SKM-1 treated with dmso at 0.1 percent for 144 hours (cell line): ENCODE measurements around the gene QPCT.

Experiments
- DNase-seq: peaks from one replicate; lab custom pipeline; 2025; ENCODE audit not compliant: unreplicated experiment; lab: John Stamatoyannopoulos, UW

The QPCT gene

DNA sequence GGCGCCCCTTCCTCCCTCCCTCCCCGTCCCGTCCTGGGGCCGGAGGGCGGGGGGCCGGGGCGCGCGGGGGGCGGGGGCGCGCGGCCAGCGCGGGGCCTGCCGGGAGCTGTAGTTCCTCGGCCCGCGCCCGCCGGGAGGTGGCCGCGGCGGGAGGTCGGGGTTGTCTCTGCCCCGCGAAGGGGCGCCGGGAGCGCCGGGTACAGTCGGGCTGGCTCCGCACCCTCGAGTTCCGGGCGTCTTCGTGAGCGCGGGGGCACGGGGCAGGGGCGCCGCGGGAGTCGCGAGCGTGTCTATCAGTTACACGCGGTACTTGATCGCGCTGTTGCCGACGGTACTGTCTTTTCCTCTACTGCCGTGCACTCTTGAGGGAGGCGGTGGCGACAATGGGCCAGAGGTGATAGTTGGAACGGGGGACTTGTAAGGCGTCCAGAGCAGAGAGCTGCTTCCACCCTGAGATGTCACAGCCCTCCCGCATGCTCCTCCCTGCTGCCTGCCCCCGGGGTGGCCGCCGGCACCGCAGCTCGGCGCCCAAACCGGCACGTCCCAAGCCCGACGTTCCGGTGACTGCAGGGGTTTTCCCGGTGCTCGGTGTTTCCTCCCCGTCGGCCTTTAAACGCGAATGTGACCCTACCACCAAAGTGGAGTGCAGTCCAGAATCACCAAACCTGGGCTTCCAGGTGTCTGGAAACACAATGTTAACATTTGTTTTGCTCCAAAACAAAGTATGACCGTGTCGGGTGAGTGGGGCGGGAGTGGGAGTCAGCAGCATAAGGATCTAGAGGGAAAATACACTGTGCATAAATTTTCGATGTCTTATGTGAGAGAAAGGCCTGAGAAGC lies 19.4 kb upstream of the QPCT start, which contains the start of gene PRKD3:
Gene PRKD3 (minus strand): TSS at position 48 of the 839 bp plus-strand sequence. CDS start 8,309 bp downstream, outside the sequence.
- DNase-seq = peak; percentile 66

DNA sequence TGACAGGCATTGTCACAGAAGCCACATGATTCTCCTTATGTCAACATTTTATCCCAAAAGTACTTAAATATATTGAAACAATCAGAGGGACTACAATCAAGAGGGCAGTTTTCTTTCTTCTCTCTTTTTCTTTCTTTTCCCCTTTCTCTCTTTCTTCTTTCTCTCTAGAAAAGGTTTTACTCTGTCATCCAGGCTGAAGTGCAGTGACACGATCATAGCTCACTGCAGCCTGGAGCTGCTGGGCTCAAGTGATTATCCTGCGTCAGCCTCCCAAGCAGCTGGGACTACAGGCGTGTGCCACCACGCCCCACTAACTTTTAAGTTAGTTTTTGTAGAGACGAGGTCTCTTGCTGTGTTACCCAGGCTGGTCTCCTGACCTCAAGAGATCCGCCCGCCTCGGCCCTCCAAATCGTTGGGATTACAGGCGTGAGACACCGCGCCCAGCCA lies 18.8 kb upstream of the QPCT start:
- DNase-seq = no peak

DNA sequence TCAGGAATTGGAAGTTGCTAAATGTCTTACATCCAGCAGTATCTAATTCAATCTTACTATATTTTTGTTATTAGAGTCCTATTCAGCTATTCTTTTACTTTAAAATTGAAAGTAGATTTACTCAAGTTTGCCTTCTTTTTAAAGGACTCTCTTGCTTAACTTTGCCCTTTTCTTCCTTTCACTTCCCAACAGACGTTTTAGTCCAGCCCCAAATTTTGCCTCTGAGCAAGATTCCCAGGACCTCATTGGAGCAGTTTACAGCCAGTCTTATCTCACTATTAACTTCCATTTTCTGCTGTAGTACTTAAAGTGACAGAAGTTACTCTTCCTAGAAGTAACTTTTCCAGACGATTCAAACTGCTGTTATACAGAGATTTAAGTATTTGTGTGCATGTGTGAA lies 18.1 kb upstream of the QPCT start:
- DNase-seq = peak; percentile 14

DNA sequence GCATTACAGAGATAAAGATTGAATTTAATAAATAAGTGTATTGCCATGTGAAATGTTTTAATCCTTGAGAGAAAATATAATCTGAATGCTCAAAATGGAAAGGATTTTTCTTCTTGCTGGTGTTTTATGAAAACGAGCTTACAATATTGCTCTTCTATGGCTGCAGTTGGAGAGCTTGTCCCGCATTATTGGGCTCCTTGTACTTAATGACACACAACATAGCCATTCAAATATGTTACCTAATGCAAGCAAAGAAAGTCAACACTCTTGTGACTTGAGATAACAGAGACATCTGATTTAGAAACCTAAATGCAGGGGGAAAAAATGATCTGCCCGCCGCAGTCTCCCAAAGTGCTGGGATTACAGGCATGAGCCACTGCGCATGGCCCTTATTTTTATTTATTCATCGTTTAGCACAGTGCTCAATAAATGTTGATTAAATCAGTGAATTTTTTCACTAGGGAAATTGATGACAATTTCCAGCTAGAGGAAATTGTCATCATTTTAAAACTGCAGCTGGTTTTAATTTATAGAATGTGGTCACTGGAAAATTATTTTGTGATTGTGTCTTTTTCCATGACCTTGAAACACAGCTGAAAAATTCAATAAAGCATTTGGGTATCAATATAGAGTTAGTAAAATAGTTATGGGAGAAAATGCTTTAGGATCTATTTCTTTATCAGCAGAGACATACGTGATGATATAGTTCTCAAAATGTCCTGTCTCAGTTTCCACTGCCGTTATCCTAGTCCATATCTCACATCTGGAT lies 17.4 kb upstream of the QPCT start:
- no peak for DNase-seq

DNA sequence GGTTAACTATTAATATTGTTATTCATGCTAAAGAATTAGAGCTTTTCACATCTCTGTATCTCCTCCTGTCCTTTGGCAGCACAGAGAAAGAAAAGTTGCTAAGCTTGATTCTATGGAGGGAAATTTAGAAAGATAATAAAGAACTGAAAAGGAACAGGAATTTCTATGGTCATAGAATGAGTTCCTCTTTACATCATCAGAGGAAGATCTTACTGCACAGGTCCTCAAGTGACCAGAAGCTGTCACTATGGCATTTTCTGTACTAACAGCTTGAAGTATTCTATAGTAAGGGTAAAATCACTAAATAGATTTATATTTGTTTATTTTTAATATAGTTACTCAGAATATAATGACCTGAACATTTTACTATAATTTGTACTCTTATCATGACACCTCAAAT lies 13.7 kb upstream of the QPCT start:
- peak; percentile 27 for DNase-seq

DNA sequence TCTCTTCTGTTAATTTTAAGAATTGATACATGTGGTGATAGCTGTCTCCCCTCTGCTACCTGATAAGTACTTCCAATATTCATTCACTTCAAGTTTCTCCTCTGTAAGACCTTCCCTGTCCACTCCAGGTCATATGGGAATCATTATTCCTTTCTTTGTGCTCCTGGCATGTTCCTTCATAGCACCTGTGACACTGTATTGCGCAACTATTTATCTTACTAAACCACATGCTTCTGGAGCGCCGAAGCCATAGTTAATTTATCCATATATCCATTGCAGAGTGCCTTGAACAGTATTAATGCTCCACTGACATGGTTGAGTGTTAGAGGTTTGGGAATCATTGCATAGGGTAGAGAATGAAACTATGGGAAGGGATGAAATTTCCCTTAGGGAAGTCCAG lies 11.9 kb upstream of the QPCT start:
- no peak for DNase-seq

DNA sequence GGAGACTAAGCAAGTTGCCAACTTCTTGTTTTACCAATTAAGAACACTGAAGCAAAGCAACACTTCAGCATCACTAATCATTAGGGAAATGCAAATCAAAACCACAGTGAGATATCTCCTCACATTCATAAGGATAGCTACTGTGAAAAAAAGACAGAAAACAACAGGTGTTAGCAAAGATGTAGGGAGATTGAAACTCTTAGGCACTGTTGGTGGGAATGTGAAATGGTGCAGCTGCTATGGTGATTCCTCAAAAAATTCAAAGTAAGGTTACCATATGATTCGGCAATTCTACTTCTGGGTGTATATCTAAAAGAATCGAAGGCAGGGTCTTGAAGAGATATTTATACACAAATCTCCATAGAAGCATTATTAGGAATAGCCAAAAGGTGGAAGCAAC lies 11.2 kb upstream of the QPCT start:
- no peak for DNase-seq

DNA sequence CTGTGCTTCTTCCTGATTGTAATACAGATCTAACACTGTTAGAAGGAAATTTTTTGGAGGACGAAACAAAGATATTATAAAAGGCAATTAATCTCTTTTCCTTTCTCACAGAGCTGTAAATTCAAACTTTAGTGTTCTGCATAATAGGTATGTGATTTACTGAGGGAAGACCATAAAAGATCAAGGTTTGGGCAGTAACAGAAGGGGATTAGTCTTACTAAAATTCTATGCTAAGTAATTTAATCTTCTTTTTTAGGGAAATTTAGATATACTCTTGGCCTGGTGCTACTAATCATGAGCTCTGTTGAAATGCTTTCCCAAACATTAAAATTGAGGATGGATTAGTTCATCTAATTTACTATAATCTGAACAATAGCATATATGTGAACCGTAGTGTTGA lies 8.8 kb upstream of the QPCT start:
- DNase-seq = no peak

DNA sequence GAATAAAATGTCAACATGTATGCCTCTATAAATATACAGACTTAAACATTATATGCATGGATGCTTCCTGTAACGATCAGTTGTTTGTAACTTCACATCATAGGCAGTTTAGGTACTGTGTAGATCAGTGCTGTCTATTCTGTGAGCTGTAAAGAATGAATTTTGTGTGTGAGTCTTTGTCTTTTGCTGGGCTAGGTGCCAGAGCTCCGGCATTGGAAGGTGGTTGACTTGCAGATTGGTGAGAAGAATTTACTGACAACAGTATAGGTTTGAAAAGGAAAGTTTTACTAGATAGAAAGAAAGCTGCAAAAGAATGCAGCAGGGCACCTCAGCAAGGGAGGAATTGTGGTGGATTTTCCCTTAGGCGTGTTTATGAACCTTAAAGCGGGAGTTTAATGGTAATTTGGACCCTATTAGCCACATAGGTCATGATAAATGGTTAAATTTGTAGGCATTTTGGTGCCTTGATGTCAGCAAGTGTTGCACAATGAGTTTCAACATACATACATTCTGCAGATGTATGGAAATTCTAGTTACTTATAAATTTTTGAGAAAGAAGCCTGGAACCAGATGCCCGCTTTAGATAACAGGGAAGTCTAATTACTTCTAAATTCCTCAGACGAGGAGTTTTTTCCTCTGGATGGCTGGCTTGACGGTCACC lies 6.7 kb upstream of the QPCT start:
- no peak for DNase-seq

DNA sequence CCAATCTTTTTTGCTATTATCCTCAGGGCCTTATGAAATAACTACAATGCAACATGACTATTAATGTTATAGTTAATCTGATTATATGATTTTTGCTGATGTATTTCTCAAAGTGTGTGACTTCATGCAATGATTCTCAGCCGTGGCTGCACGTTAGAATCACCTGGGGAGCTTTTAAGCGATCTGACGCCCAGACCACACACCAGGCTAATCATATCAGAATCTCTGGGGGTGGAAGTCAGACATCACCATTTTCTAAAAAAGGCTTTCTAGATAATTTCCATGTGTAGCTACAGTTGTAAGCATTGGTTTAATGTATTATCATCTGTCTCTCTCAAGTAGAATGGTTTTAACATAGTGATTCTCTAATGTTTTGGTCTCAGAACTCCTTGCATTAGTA lies 5.5 kb upstream of the QPCT start:
- no peak for DNase-seq

DNA sequence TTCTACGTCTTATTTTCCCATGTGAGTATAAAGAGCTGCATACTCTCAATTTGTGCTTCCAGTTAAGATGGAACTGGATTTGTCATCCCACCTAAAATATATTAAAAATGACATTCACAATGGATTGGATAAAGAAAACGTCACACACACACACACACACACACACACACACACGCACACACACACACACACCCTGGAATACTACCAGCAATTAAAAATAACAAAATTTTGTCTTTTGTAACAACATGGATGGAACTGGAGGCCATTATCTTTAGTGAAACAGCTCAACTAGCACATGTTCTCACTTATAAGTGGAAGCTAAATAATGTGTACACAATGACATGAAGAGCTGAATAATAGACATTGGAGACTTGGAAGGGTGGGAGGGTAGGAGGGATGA lies 3.8 kb upstream of the QPCT start:
- no peak for DNase-seq

DNA sequence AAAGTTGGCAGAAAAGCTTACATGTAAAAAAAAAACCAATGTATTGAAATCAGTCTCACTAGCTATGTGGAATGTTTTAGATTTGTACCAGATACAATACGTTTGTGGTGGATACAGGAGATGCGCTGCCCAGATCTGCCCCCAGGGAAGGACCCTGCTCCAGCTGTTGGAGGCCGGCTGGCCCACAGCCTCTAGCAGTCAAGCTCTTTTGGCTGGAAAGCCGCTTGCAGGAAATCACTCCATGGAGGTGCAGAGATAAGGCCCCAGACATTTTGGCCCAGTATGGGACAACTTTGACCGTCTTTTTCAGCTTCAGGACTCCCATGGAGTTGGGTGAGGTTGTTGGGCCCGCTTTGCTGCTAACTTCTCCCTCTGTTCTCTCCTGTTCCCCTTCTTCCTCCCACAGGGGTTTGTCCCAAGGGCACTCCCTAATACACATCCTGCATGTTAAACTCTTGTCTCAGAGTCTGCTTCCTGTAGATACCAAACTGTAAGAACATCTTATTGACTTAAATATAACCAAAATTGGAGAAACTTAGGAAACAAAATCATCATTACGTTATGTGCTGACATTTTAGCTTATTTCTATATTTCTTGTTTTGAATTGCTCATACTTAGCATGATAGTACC lies 1.7 kb upstream of the QPCT start:
- DNase-seq = no peak

DNA sequence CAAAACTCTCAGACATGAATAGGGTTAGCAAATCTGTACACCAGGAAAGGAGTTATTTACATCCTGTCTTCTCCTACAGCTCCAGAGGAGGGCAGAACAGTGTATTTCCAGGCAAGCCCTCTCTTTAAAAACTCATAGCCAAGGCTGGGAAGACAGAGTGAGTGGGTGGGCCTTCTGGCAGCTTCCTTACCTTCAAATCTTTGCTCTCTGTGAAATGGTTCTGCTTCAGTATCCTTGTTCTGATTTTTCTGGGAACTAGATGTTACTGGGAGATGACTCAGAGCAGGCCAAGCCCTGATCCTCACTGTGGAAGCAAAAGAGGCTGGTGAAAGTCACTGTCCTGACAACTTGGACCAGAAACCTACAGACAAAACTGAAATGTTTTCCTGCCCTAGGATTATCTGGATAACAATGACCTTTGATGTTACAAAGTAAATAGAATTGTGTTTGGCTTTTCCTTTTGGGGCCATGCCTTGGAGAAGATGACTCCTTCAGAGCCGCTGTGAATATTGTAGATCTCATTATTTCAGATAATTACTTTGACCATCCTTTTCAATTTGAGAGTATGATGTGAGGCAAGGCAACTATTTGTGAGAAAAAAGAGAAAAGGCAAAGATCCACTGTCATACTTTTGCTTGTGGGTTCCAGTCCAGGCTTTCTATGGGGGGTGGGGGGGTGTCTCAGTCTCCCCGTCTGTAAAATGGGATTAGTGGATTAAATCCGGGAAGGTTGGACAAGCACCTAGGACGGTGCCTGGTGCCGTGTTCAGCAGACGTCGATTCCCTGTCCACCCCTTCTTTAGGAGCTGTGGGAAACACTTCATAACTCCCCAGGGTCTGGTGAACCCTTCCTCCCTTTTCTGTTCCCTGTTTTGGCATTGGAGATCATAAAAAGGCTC lies 644 bp upstream of the QPCT start:
- peak; percentile 32 for DNase-seq

DNA sequence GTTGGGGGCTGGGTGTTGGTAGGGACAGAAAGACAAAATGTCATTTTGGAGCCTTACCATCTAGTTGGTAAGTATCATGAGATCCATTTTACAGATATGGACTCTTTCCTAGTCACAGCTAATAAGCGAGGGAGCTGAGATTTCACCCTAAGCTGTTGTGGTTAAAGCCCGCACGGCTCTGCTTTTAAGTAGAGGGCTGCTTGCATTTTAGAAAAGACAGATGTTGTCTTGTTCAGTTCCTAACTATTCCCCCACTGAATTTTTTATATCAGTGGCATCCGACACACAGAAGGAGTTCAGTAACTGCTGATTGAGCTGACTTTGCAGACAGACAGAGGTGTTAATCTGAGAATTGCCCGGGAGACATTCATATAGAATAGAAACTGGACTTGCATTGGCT lies 3.7 kb downstream of the QPCT start:
- DNase-seq = no peak

DNA sequence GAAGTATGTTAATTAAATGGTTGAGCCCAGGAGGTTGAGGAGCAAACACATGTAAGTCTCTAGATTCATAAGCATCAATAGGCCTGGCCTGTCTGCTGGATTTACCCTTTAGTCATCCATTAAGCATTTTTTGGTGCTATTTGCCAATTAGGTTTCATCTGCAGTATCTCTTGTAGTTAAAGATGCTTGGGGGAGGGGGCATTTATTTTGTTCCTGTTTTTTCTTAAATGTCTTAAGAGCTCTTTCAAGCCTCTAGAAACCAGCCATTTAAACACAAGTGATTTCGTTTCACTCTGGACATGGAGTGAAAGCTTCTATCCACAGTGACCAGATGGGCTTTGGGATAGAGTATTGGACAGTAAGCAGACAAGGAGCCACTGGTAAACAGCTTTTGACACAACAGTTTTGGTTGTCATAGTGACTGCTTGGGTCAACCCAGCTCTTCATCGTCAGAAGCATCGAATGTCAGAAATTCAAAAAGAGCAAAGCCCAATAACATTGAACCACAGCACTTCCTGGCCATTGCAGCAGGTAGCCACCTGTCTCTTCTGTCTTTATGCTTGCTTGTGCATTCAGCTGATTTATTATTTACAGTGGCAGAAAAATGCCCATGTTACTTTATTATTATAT lies 4.9 kb downstream of the QPCT start:
- DNase-seq = peak; percentile 27

DNA sequence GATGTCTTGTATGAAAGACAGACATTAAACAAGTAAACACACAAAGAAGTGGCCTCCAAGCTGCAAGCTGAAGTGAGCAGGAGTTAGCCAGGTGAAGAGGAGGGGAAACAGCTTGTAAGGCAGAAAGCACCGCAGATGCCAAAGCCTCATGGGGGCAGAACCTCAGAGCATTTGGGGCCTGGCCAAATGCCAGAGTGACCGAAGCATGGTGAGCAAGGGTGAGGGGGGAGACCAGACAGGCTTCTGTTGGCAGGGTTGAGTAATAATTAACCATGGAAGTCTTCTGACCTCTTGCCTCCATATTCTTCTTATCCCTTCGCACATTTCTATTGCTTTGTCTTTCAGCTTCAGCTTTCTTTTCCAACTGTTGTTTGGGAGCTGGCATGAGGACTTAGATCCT lies 5.6 kb downstream of the QPCT start:
- no peak for DNase-seq

DNA sequence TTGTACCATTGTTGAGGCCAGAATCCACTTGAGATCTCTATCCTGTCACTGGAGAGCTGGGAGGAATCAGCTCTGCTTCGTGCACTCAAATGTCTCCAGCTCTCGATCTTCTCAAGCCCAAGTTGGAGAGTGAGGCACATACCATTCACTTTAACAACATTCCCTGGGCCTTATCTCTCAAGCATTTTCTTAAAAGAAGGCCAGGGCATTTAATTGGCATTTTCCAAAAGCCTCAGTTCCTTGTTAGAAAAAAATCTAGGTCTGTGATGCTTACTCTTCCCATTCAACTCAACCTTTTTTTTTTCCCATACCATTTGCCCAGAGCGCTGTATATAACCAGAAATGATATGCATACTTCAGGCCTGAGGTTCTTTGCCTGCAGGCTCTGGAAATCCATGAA lies 10.1 kb downstream of the QPCT start:
- no peak for DNase-seq

DNA sequence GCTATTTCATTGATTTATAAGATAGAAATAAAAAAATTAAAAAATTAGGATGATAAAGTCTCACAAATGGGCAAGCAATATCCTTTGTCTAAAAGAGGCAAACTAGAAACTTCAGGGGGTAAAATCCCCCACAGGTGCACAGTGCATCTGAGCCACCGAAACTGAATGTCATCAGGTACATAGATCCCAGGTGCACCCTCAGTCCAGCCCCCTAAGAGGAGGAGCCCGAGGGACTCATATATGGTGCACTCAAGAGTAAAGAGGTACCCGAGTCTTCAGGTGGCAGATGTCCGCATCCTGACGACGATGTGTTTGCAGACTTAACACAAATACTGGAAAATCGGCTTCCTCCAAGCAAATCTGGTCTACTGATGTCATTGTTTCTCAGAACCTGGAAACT lies 11.3 kb downstream of the QPCT start:
- DNase-seq = no peak

DNA sequence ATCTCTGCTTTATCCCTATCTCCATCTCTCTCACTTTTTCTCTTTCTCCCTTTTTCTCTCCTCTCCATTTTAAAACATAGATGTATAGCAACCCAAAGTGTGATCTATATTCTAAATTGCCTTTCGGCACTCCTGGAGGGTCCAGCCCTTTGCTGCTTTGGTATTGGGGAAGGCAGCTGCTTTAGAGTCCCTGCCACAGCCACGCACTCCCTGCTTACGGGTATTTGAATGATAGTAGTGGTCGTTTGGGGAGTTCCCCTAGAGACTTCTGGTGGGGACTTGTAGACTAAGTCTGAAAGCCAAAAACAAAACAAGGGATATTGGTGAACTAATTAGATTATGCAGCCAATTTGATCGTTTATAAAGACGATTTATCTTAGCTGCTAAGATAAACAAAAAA lies 11.9 kb downstream of the QPCT start:
- no peak for DNase-seq

DNA sequence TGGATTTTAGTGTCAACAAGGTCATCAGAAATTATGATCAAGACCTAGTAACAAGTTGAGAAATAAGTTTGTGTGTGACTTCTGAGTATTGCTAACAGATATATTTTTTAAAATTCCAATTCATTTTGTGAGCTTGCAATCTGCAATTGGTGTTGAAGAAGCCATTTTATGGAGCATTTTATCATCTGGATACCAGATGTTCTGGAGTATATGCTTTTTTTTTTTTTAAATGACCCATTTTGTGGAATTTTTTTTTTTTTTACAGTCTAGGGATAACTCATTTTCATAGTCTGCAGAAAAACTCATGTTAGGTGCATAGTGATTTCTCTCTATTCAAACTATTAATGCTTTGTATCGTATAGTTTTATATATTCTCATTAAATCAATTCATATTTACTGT lies 12.6 kb downstream of the QPCT start:
- DNase-seq = no peak
